NB4 (cell line): ENCODE results near the gene NEK4.
"Not testable (repeated sequence)": the region's sequence is repeated elsewhere in the genome, so short reads cannot be mapped to it uniquely, and the experiment has no call there.

Experiments used
- DNase-seq: peaks from one replicate; pipeline ENCODE4 v3.0.0; 2010; ENCODE audit warnings: low read depth
- H3K4me3 ChIP-seq: one replicate; pipeline ENCODE4 v1.5.1; 2011; ENCODE audit warnings: mild to moderate bottlenecking, low read depth, low read length, moderate library complexity
- MYC ChIP-seq: IDR thresholded peaks from 2 replicates; pipeline ENCODE4 v1.6.1; 2011; ENCODE audit warnings: low read depth, low read length
- POLR2A ChIP-seq: IDR thresholded peaks from 2 replicates; pipeline ENCODE4 v1.6.1; 2011; ENCODE audit warnings: mild to moderate bottlenecking; ENCODE audit not compliant: insufficient read length; ENCODE audit errors: extremely low read depth
- TF ChIP-seq, protein P1 (sequence below): IDR thresholded peaks from 2 replicates; pipeline ENCODE4 v1.6.1; 2011; ENCODE audit warnings: low read depth, low read length
- TF ChIP-seq, protein P2 (sequence below): IDR thresholded peaks from one replicate; pipeline ENCODE4 v1.5.1; 2012; ENCODE audit warnings: low read depth, low read length

The NEK4 gene

DNA sequence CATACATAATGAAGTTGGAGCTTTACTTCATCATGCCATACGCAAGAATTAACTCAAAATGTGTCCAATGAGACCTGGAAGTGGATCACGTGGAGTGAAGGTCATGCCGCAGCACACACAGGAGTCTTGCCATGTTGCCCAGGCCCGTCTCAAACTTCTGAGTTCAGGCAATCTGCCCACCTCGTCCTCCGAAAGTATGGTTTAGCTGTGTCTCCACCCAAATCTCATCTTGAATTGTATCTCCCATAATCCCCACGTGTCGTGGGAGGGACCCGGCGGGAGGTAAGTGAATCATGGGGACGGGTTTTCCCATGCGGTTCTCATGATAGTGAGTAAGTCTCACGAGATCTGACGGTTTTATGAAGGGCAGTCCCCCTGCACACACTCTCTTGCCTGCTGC, 39.1 kb downstream of the NEK4 start:
- no peak overlapping the region for H3K4me3 ChIP-seq
- DNase-seq: no peak
- TF ChIP-seq, protein P1, sequence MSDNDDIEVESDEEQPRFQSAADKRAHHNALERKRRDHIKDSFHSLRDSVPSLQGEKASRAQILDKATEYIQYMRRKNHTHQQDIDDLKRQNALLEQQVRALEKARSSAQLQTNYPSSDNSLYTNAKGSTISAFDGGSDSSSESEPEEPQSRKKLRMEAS: no peak
- TF ChIP-seq MYC (no peak), POLR2A (no peak)
- TF ChIP-seq, protein P2, sequence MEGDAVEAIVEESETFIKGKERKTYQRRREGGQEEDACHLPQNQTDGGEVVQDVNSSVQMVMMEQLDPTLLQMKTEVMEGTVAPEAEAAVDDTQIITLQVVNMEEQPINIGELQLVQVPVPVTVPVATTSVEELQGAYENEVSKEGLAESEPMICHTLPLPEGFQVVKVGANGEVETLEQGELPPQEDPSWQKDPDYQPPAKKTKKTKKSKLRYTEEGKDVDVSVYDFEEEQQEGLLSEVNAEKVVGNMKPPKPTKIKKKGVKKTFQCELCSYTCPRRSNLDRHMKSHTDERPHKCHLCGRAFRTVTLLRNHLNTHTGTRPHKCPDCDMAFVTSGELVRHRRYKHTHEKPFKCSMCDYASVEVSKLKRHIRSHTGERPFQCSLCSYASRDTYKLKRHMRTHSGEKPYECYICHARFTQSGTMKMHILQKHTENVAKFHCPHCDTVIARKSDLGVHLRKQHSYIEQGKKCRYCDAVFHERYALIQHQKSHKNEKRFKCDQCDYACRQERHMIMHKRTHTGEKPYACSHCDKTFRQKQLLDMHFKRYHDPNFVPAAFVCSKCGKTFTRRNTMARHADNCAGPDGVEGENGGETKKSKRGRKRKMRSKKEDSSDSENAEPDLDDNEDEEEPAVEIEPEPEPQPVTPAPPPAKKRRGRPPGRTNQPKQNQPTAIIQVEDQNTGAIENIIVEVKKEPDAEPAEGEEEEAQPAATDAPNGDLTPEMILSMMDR: no peak

DNA sequence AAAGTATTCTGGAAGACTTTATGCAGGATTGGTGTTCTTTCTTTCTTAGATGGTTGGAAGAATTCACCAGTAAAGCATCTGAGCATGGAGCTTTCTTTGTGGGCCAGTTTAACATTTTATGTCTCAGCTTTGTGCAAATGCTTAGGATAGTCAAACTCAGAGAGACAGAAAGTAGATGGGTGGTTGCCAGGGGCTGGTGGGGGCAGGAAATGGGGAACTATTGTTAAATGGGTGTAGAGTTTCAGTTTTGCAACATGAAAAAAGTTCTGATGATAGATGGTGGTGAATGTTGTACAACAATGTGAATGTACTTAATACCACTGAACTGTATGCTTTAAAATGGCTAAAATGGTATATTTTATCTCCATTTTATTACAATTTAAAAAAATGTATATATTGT, 40.1 kb downstream of the NEK4 start:
- peak; percentile 39 for DNase-seq
- no peak overlapping the region for H3K4me3 ChIP-seq
- TF ChIP-seq, protein P2: no peak
- TF ChIP-seq POLR2A (no peak), MYC (no peak)
- TF ChIP-seq, protein P1: no peak

DNA sequence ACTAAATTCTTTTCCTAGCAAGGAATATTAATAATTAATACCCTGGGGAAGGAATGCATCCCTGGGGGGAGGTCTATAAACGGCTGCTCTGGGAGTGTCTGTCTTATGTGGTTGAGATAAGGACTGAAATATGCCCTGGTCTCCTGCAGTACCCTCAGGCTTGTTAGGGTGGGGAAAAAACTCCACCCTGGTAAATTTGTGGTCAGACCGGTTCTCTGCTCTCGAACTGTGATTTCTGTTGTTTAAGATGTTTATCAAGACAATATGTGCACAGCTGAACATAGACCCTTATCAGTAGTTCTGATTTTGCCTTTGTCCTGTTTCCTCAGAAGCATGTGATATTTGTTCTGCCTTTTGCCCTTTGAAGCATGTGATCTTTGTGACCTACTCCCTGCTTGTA, 42.0 kb downstream of the NEK4 start:
- DNase-seq, H3K4me3 ChIP-seq: not testable (repeated sequence)

DNA sequence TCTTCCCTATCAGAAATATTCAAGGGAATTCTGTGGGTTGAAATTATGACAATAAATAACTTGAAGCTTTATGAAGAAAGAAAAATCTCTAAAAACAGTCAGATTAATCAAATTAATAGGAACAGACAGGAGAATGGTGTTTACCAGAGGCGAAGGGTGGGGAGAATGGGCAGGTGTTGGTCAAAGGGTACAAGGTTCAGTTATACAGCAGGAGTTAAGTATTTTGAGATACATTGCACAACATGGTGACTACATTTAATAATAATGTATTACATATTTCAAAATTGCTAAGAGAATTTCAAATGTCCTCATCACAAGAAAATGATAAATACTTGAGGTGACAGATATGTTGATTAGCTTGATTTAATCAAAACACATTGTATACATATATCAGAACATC, 46.2 kb downstream of the NEK4 start:
- no peak overlapping the region for H3K4me3 ChIP-seq
- no peak for DNase-seq
- TF ChIP-seq, protein P2: no peak
- no peak for TF ChIP-seq POLR2A
- TF ChIP-seq, protein P1: no peak

DNA sequence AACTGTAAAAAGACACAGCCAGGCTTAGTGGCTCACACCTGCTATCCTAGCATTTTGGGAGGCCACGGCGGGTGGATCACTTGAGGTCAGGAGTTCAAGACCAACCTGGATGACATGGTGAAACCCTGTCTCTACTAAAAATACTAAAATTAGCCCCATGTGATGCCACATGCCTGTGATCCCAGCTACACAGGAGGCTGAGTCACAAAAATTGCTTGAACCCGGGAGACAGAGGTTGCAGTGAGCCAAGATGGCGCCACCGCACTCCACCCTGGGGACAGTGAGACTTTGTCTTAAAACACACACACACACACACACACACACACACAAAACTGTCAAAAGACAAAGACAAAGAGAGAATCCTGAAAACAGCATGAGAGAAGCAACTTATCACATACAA, 46.8 kb downstream of the NEK4 start:
- TF ChIP-seq, protein P1: no peak
- TF ChIP-seq POLR2A (no peak), MYC (no peak)
- TF ChIP-seq, protein P2: no peak
- DNase-seq: no peak
- no peak overlapping the region for H3K4me3 ChIP-seq

DNA sequence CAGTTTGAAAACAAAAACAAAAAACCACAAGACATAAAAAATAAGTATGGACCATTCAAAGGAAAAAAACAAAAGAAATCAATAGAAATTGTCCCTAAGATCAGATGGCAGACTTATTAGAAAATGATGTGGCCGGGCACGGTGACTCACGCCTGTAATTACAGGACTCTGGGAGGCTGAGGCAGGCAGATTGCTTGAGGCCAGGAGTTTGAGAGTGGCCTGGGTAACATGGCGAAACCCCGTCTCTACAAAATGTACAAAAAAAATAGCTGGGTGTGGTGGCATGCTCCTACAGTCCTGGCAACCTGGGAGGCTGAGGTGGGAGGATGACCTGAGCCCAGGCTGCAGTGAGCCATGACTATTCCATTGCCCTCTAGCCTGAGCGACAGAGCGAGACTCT, 48.2 kb downstream of the NEK4 start:
- peak; percentile 62 for DNase-seq
- TF ChIP-seq MYC (no peak), POLR2A (no peak)
- TF ChIP-seq, protein P2: no peak
- TF ChIP-seq, protein P1: no peak
- no peak overlapping the region for H3K4me3 ChIP-seq
